22Rv1 (cell line): ENCODE measurements around the gene IMP4.

Experiments
- CTCF ChIP-seq: fragments of 450-650 bp; IDR thresholded peaks from 2 replicates; pipeline ENCODE4 v1.5.1; 2017; ENCODE audit warnings: mild to moderate bottlenecking
- ZFX ChIP-seq: fragments of 450-650 bp; IDR thresholded peaks from 2 replicates; pipeline ENCODE4 v1.6.1; 2017; ENCODE audit warnings: antibody characterized with exemption, borderline replicate concordance

- TF ChIP-seq CTCF (no peak), ZFX (no peak)
These were observed 36.2 kb downstream of the IMP4 start for GRCh38 chr2:130378898-130379214.
